Hepatocyte (in vitro differentiated cells): ENCODE measurements around the gene KIAA1671.

Experiments used
- EZH2 ChIP-seq: fragments of 200-600 bp; sonication (generic); IDR thresholded peaks from 2 replicates; pipeline ENCODE4 v1.6.1; 2016; ENCODE audit warnings: antibody characterized with exemption, mild to moderate bottlenecking, borderline replicate concordance
- TF ChIP-seq, protein P1 (sequence below): fragments of 200-600 bp; sonication (generic); IDR thresholded peaks from 2 replicates; pipeline ENCODE4 v1.5.1; 2016; ENCODE audit warnings: antibody characterized with exemption, mild to moderate bottlenecking; ENCODE audit not compliant: poor library complexity

DNA sequence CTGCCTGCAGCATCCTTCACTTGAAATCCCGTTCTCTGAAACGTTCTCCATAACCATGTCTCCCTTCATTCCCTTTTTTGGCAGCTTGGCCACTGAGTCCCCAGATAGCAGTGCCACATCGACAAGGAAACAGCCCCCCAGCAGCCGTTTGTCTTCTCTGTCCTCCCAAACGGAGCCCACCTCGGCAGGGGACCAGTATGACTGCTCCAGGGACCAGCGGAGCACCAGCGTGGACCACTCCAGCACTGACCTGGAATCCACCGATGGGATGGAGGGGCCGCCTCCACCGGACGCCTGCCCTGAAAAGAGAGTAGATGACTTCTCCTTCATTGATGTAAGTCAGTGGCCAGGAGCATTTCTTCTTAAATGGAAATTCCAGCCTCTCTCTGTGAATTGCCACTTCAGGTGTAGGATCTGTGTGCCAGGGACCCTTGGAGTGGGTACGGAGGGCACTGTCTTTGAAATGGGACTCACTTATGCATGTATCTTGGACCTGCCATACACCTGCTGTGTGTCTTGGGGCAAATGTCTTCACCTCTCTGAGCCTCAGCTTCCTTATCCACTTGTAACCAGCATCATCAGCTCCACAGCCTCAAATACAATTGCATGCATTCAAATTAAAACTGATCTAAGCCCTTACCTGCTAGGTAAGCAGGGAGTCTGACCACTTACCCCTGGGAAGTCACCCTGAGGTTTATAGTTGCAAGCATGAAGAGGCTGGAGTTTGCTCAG is 221.8 kb downstream of the KIAA1671 start:
- TF ChIP-seq, protein P1, sequence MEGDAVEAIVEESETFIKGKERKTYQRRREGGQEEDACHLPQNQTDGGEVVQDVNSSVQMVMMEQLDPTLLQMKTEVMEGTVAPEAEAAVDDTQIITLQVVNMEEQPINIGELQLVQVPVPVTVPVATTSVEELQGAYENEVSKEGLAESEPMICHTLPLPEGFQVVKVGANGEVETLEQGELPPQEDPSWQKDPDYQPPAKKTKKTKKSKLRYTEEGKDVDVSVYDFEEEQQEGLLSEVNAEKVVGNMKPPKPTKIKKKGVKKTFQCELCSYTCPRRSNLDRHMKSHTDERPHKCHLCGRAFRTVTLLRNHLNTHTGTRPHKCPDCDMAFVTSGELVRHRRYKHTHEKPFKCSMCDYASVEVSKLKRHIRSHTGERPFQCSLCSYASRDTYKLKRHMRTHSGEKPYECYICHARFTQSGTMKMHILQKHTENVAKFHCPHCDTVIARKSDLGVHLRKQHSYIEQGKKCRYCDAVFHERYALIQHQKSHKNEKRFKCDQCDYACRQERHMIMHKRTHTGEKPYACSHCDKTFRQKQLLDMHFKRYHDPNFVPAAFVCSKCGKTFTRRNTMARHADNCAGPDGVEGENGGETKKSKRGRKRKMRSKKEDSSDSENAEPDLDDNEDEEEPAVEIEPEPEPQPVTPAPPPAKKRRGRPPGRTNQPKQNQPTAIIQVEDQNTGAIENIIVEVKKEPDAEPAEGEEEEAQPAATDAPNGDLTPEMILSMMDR, result no peak
- no peak for TF ChIP-seq EZH2
